ENCODE results near the gene UNK. TPM values are rescaled to one million over a fixed set of nuclear protein-coding genes. Genes with fewer than 3 reads are reported as not detected.

The UNK gene
- total and polyA plus RNA-seq, 2 of the 13 experiments (the other 11 are each of a cell fraction or from before 2014, with no cell fraction given) = 31.6 to 33.0 TPM

DNA sequence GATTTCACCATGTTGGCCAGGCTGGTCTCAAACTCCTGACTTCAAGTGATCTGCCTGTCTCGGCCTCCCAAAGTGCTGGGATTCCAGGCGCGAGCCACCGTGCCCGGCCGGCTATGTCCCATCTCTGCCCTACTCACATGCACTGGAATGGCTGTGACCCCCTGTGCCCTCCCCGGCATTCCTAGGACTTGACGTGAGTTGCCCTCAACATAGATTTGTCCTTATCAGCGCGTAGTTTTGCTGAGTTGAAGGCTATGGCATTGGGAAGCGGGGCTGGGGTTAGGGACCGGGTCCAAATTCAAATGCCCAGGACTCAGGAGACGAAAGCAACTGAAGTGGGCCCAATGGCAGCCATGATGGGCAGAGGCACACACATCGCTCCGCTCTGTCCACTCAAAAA is 53.8 kb downstream of the UNK start:
- no peak overlapping the region for H2AFZ ChIP-seq (ENCODE audit: low read length)
- CTCF ChIA-PET (ENCODE audit: low intra/inter-chr PET ratio, low total read pairs) = no interaction called here
- POLR2A ChIA-PET = interaction anchor here (1.3 to 2.6 kb wide), 3 partner anchors 13 to 58 kb away, joined by 4 to 8 read pairs (median 7); partner anchors contain the start of gene WBP2

DNA sequence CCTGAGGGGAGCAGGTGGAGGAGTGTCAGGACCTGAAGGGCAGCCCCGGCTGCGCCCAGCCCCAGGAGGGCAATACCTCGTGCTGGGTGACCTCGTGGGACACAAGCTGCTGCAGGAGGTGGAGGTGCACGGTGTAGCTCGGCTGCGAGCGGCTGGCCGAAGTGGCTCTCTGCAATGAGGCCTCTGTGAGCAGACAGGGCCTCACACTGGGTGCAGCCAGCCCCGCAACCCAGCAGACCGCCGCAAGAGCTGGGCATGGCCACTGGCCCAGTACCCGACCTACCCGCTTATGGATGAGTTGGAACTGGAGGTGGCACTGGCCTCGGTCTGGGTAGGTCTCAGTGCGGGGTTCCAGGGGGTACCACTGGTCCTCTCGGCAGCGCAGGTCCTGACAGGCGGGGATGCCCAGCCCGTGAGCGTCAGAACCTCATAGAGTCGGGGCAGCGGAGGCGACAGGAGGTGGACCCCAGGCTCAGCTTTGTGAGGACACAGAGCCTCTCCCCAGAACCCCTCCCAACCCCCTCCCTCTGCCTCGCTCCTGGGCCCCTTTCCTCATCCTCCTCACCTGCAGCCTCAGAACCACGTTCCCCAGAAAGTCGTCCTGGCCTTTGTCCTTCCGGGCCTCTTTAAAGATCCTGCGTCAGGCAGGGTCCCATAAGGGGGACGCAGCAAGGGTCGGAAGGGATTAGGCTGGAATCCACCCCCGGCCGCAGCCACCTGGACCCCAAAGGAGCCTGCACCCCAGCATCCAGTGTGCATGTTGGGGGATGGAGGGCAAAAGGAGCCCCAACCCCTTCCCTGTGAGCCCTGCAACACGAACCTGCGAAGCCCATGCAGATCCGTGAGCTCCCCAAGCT is 55.6 kb downstream of the UNK start:
- in situ Hi-C loops (cut with HindIII; ENCODE audit: extremely low pct_ligation_motif_present, low pct_unique_long_range_greater_than_20kb) (no loop called here), intact Hi-C loops (cut with micrococcal nuclease; ENCODE audit: unreplicated experiment) (no loop called here)
- no peak overlapping the region for H3K27ac ChIP-seq (ENCODE audit: extremely low read length, insufficient read depth, low read length)
- ATAC-seq = no peak
- DNase-seq (ENCODE audit: low spot score) = no peak
- FAIRE-seq = no peak
- H2AFZ ChIP-seq (ENCODE audit: low read length) = no peak overlapping the region
- peak; percentile 53 for TF ChIP-seq AGO2 (optimal IDR thresholded peaks at IDR 0.05; ENCODE audit: low read depth, low read length)
- TF ChIP-seq NFYB (CRISPR knock-in tag; IDR thresholded peaks at IDR 0.05) = no peak
- no peak for TF ChIP-seq PRPF4 (IDR thresholded peaks at IDR 0.05; ENCODE audit: low read depth, low read length, poor library complexity, severe bottlenecking)
- peak; percentile 62 for TF ChIP-seq RBFOX2 (IDR thresholded peaks at IDR 0.05; ENCODE audit: low read depth, low read length)
- BruUV-seq (replicated peaks) = no TSS peak
- H3K36me3 ChIP-seq (replicated peaks in 1 of 2; ENCODE audit: control insufficient read depth in 1 of 2, insufficient read depth in 2 of 2, low read length in 2 of 2) = peaks cover 8 to 15% of the 10 kb centered on the region in 2 experiments; a peak in 4 of 5 replicates
- no peaks in the 10 kb centered on the region for H3K79me2 ChIP-seq (ENCODE audit: insufficient read depth, low read length)
- no peaks in the 10 kb centered on the region for H4K20me1 ChIP-seq (ENCODE audit: insufficient read depth, low read length)
- peaks cover 23% of the 10 kb centered on the region for H3K4me1 ChIP-seq (ENCODE audit: insufficient read depth, low read length)
- H3K9me3 ChIP-seq (ENCODE audit: low read length) = no peaks in the 10 kb centered on the region
- no peak overlapping the region for H3K9ac ChIP-seq (ENCODE audit: insufficient read depth, low read depth, low read length)
- CTCF ChIA-PET (ENCODE audit: low intra/inter-chr PET ratio, low total read pairs) = no interaction called here
- no peak overlapping the region for H3K4me3 ChIP-seq (replicated peaks in 1 of 3; ENCODE audit: insufficient read depth in 1 of 3, low read depth in 2 of 3, low read length in 3 of 3)
- 94% methylated on average over 29 of the region's 36 CpGs for WGBS (ENCODE audit: low lambda C conversion rate)
- no peak overlapping the region for H3K4me2 ChIP-seq (ENCODE audit: low read depth, low read length)
- H3K27me3 ChIP-seq (ENCODE audit: control insufficient read depth in 1 of 2, insufficient read depth in 2 of 2, low read length in 2 of 2) = no peaks in the 10 kb centered on the region
- POLR2A ChIA-PET = interaction anchor here (1.3 to 1.6 kb wide), 3 partner anchors 10 to 60 kb away, joined by 4 to 11 read pairs (median 5); a partner anchor contains a TSS

More for the DNA sequence above, 53.8 kb downstream of the UNK start:
- 98% methylated on average over 15 of the region's 15 CpGs for WGBS (ENCODE audit: low lambda C conversion rate)
- no peak overlapping the region for H3K27ac ChIP-seq (ENCODE audit: extremely low read length, insufficient read depth, low read length)
- DNase-seq (ENCODE audit: low spot score) (no peak), ATAC-seq (no peak), FAIRE-seq (no peak)
- peaks cover 5% of the 10 kb centered on the region for H3K4me1 ChIP-seq (ENCODE audit: insufficient read depth, low read length)
- H4K20me1 ChIP-seq (ENCODE audit: insufficient read depth, low read length) = no peaks in the 10 kb centered on the region
- TF ChIP-seq MIER2 (CRISPR knock-in tag; IDR thresholded peaks at IDR 0.05) (no peak), ZNF121 (CRISPR knock-in tag; IDR thresholded peaks at IDR 0.05) (no peak)
- TF ChIP-seq, protein P1, sequence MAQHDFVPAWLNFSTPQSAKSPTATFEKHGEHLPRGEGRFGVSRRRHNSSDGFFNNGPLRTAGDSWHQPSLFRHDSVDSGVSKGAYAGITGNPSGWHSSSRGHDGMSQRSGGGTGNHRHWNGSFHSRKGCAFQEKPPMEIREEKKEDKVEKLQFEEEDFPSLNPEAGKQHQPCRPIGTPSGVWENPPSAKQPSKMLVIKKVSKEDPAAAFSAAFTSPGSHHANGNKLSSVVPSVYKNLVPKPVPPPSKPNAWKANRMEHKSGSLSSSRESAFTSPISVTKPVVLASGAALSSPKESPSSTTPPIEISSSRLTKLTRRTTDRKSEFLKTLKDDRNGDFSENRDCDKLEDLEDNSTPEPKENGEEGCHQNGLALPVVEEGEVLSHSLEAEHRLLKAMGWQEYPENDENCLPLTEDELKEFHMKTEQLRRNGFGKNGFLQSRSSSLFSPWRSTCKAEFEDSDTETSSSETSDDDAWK (CRISPR knock-in tag; IDR thresholded peaks at IDR 0.05) = no peak
- no peaks in the 10 kb centered on the region for H3K9me3 ChIP-seq (ENCODE audit: low read length)
- H3K79me2 ChIP-seq (ENCODE audit: insufficient read depth, low read length) = no peaks in the 10 kb centered on the region
- H3K4me2 ChIP-seq (ENCODE audit: low read depth, low read length) = no peak overlapping the region
- H3K4me3 ChIP-seq (replicated peaks in 1 of 3; ENCODE audit: insufficient read depth in 1 of 3, low read depth in 2 of 3, low read length in 3 of 3) = no peak overlapping the region
- in situ Hi-C loops (cut with HindIII; ENCODE audit: extremely low pct_ligation_motif_present, low pct_unique_long_range_greater_than_20kb) (no loop called here), intact Hi-C loops (cut with micrococcal nuclease; ENCODE audit: unreplicated experiment) (no loop called here)
- 0 out of 2 replicates have a peak overlapping the region, but pooled peaks have one; percentile 8 for H3K9ac ChIP-seq (ENCODE audit: insufficient read depth, low read depth, low read length)
- H3K27me3 ChIP-seq (ENCODE audit: control insufficient read depth in 1 of 2, insufficient read depth in 2 of 2, low read length in 2 of 2) = no peaks in the 10 kb centered on the region
- H3K36me3 ChIP-seq (replicated peaks in 1 of 2; ENCODE audit: control insufficient read depth in 1 of 2, insufficient read depth in 2 of 2, low read length in 2 of 2) = peaks cover 15 to 31% of the 10 kb centered on the region in 2 experiments; a peak in 4 of 5 replicates
- BruUV-seq (replicated peaks) = no TSS peak

Measured in HepG2 (cell line).